CD4-positive, alpha-beta memory T cell (primary cell): Measurements from ENCODE around the gene SLC51B. TPM values are rescaled to one million over a fixed set of nuclear protein-coding genes. Genes with fewer than 3 reads are reported as not detected.
"Not testable (repeated sequence)": the region's sequence is repeated elsewhere in the genome, so short reads cannot be mapped to it uniquely, and the experiment has no call there.

Source experiments
- CTCF ChIA-PET: fragments of 350-600 bp; sonication (Branson Sonifier 250); formaldehyde crosslinking; loops from one replicate; lab custom pipeline; 2021; ENCODE audit warnings: inconsistent platforms; ENCODE audit not compliant: partially characterized antibody; lab: Charles Lee
- POLR2A ChIA-PET: fragments of 350-600 bp; sonication (Branson Sonifier 250); formaldehyde crosslinking; loops from one replicate; lab custom pipeline; 2021; ENCODE audit not compliant: partially characterized antibody; lab: Charles Lee
- DNase-seq, 5 donors: peaks; one replicate each; pipeline versions ENCODE4 v3.0.0 to v3.0.0-alpha.2; 2020 to 2022; ENCODE audit warnings: mixed read lengths in 1 of 5
- H3K27ac ChIP-seq: one replicate; pipeline ENCODE4 v1.7.0; 2013; ENCODE audit warnings: low read depth, low read length
- H3K27me3 ChIP-seq: 2 replicates; pipeline ENCODE4 v1.7.0; 2013; ENCODE audit warnings: mild to moderate bottlenecking, low read length, moderate library complexity; ENCODE audit not compliant: insufficient read depth
- H3K36me3 ChIP-seq: 2 replicates; pipeline ENCODE4 v1.7.0; 2013; ENCODE audit warnings: mild to moderate bottlenecking, low read length, moderate library complexity; ENCODE audit not compliant: insufficient read depth
- H3K4me1 ChIP-seq: 2 replicates; pipeline ENCODE4 v1.7.0; 2013; ENCODE audit warnings: mild to moderate bottlenecking, low read length, moderate library complexity; ENCODE audit not compliant: insufficient read depth
- H3K4me3 ChIP-seq, 2 donors: one replicate each; pipeline ENCODE4 v1.7.0; 2013; ENCODE audit warnings: low read length in 2 of 2, mild to moderate bottlenecking in 1 of 2
- H3K9me3 ChIP-seq, 2 donors: one replicate each; pipeline ENCODE4 v1.7.0; 2013; ENCODE audit warnings: low read length in 2 of 2, control low read depth in 1 of 2; ENCODE audit not compliant: control insufficient read depth in 1 of 2
- H3K27ac Mint-ChIP-seq, 7 donors: one replicate each; pipeline ENCODE4 v1.8.0; 2020 to 2021; ENCODE audit warnings: mixed read lengths in 7 of 7, mild to moderate bottlenecking in 6 of 7, inconsistent platforms in 3 of 7, moderate library complexity in 3 of 7
- H3K27me3 Mint-ChIP-seq, 2 donors: one replicate each; pipeline ENCODE4 v1.8.0; 2020 to 2021; ENCODE audit warnings: mixed read lengths in 2 of 2
- H3K36me3 Mint-ChIP-seq, 2 donors: one replicate each; pipeline ENCODE4 v1.8.0; 2020 to 2021; ENCODE audit warnings: mixed read lengths in 2 of 2, inconsistent platforms in 1 of 2, mild to moderate bottlenecking in 1 of 2
- H3K4me1 Mint-ChIP-seq, 4 donors: one replicate each; pipeline ENCODE4 v1.8.0; 2020 to 2021; ENCODE audit warnings: mixed read lengths in 4 of 4, mild to moderate bottlenecking in 1 of 4
- H3K4me3 Mint-ChIP-seq, 8 donors: one replicate each; pipeline ENCODE4 v1.8.0; 2020 to 2021; ENCODE audit warnings: mixed read lengths in 8 of 8, mild to moderate bottlenecking in 7 of 8, moderate library complexity in 6 of 8, inconsistent platforms in 3 of 8
- H3K9me3 Mint-ChIP-seq, 8 donors: one replicate each; pipeline ENCODE4 v1.8.0; 2020 to 2021; ENCODE audit warnings: mixed read lengths in 8 of 8, mild to moderate bottlenecking in 5 of 8, inconsistent platforms in 3 of 8, moderate library complexity in 1 of 8
- intact Hi-C: fragments of 100-400 bp; cut with micrococcal nuclease; formaldehyde crosslinking; loops from one replicate; pipeline ENCODE4 v1.15.1; 2023
- polyA plus RNA-seq, 2 donors: library from polyadenylated mRNA; unstranded; fragments of 300-500 nt; fragmentation: Illumina TruSeq; gene quantifications; one replicate each; pipeline ENCODE4 v1.2.3, GENCODE V29; 2021
- total RNA-seq, 2 experiments: library from RNA; stranded (reverse); gene quantifications; one replicate each; pipeline ENCODE4 v1.2.3, GENCODE V29; 2021

SLC51B gene
- total and polyA plus RNA-seq, 4 experiments from 2014 or later: not detected

DNA sequence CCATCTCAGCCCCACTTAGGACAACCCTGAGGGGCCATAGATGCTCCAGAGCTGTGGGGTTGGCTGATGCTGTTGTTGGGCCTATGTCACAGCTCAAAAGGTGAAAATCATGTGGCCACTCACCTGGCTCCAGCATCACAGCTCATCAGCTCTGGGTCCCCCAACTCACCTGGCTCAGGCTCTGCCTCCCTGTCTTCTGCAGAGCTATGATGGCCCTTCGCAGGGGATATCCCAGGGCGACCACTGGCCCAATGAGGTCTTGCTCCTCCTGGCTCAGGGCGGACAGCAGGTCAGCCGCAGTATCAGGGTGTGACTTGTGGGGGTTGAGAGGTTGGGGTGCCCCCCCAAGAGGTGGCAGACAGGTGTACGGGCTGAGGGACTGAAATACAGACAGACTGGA, 54.1 kb downstream of the SLC51B start:
- no peak overlapping the region for H3K27ac Mint-ChIP-seq
- no peaks in the 10 kb centered on the region for H3K4me1 ChIP-seq
- H3K36me3 Mint-ChIP-seq: peaks cover 34 to 52% of the 10 kb centered on the region in 2 donors
- H3K9me3 ChIP-seq: no peaks in the 10 kb centered on the region
- peaks cover 0 to 5% (median 4%) of the 10 kb centered on the region in 4 donors for H3K4me1 Mint-ChIP-seq
- H3K4me3 ChIP-seq: no peak overlapping the region
- no peak for DNase-seq
- CTCF ChIA-PET: interaction anchor here (0.8 kb wide), 1 partner anchor 37 kb away, joined by 3 read pairs; no protein-coding TSS in a partner anchor
- H3K36me3 ChIP-seq: peaks cover 20% of the 10 kb centered on the region
- no peaks in the 10 kb centered on the region for H3K27me3 ChIP-seq
- H3K27ac ChIP-seq: no peak overlapping the region
- no peaks in the 10 kb centered on the region for H3K9me3 Mint-ChIP-seq
- intact Hi-C loops: no loop called here
- H3K27me3 Mint-ChIP-seq: no peaks in the 10 kb centered on the region
- H3K4me3 Mint-ChIP-seq: no peak overlapping the region
- POLR2A ChIA-PET: no interaction called here

DNA sequence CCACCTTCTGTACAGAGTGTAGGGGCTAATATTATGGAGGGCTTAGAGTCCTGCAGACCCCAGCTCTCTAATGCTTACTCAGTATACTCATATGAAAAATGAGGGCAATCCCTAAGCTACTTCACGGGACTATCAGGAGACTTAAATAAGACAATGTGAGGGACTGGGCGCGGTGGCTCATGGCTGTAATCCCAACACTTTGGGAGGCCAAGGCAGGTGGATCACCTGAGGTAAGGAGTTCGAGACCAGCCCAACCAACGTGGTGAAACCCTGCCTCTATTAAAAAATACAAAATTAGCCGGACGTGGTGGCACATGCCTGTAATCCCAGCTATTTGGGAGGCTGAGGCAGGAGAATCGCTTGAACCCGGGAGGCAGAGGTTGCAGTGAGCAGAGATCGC, 54.6 kb downstream of the SLC51B start:
- CTCF ChIA-PET: interaction anchor here (0.8 kb wide), 1 partner anchor 37 kb away, joined by 3 read pairs; no protein-coding TSS in a partner anchor
- H3K36me3 ChIP-seq: peaks cover 20% of the 10 kb centered on the region
- H3K9me3 ChIP-seq, H3K27me3 ChIP-seq, H3K9me3 Mint-ChIP-seq, H3K27me3 Mint-ChIP-seq, H3K4me3 Mint-ChIP-seq, H3K27ac ChIP-seq, H3K4me3 ChIP-seq, H3K4me1 ChIP-seq, intact Hi-C loops, H3K4me1 Mint-ChIP-seq, DNase-seq, H3K27ac Mint-ChIP-seq, POLR2A ChIA-PET: not testable (repeated sequence)
- H3K36me3 Mint-ChIP-seq: peaks cover 34 to 52% of the 10 kb centered on the region in 2 donors

DNA sequence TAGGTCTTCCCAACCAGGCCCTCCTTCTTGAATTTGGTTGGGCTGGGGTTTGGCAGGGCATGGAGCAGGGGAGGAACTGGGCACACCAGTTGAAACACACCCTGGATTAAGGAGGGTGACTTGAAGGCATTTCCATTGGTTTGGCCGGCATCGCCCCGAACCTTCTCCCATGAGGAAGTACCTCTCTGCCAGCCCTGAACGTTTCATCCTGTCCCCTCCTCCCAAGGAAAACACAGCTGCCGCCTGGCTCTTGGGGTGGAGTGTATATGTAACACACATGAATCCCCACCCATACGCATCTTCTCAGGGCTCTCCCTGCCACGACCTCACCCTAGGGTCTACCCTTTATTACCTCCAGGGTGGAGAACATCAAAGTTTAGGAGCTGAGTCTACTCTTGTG, 55.3 kb downstream of the SLC51B start:
- H3K36me3 ChIP-seq: peaks cover 20% of the 10 kb centered on the region
- intact Hi-C loops: no loop called here
- no peak overlapping the region for H3K27ac ChIP-seq
- no peaks in the 10 kb centered on the region for H3K9me3 ChIP-seq
- peak overlapping the region in 1 of 7 donors; percentile 47 for H3K27ac Mint-ChIP-seq
- H3K4me1 Mint-ChIP-seq: peaks cover 0 to 5% (median 4%) of the 10 kb centered on the region in 4 donors
- H3K4me3 Mint-ChIP-seq: no peak overlapping the region
- H3K9me3 Mint-ChIP-seq: no peaks in the 10 kb centered on the region
- no peaks in the 10 kb centered on the region for H3K27me3 Mint-ChIP-seq
- POLR2A ChIA-PET: no interaction called here
- CTCF ChIA-PET: interaction anchor here (1.1 kb wide), 1 partner anchor 86 kb away, joined by 3 read pairs; no protein-coding TSS in a partner anchor
- no peak for DNase-seq
- H3K36me3 Mint-ChIP-seq: peaks cover 37 to 55% of the 10 kb centered on the region in 2 donors
- H3K4me1 ChIP-seq: no peaks in the 10 kb centered on the region
- H3K27me3 ChIP-seq: no peaks in the 10 kb centered on the region
- H3K4me3 ChIP-seq: no peak overlapping the region

DNA sequence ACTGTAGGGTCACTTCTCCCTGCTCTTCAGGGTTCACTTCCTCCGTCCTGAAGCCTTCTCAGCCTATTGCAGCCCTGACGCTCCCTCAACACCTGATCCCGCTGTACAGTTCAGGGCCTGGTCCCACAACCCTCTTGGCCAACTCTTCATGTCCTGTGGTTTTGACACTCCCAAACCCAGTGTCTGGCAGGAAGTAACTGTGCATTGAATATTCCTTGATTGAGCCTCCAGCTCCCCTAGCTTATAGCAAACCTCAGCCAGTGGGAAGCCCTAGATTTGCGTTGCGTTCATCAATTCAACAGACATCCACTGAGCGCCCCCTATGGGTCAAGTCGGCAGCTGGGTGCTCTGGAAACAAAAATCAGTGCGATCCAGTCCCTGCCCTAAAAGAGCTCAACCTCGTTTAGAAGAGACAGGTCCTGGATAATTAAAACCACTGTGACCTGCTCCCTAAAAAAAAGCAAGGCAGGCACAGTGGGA, 56.3 kb downstream of the SLC51B start:
- intact Hi-C loops: no loop called here
- peaks cover 44 to 63% of the 10 kb centered on the region in 2 donors for H3K36me3 Mint-ChIP-seq
- POLR2A ChIA-PET: no interaction called here

DNA sequence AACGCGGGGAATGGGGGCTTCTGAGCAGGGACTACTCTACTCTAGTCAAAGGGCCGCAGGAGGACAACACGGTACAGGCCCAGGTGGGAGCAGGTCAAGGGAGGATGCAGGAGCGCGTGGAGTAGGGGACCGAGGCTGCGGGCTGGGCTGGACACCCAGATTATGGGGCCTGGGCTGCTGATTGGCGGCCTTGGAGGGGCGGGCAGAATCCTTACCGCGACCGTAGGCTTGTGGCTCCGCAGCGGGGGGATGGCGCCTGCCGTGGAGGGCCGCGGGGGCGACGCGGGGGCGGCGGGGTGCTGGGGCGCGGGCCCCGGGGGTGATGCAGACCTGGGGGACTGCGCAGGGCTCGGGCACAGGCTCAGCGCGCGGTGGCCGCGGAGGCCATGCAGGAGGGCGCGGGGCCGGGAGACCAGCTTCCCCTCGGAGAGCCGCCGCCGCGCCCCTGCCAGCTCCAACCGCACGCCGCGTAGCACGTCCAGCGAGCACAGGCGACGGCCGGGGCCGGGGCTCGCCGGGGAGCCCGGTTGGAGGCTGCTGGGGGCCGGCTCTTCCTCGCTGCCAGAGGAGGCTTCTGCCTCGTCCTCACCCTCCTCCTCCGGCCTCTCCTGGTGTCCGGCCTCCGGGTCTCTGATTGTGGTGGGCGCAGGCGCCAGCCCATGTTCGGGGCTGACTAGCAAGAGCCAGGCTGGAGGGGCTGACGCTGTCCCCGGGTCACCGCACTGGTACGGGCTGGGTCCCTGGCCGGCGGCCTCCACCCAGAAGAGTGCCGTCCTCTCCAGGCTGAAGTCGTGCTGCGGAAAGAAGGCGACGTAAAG, 56.9 kb downstream of the SLC51B start:
- CTCF ChIA-PET: interaction anchor here (1.0 kb wide), 2 partner anchors 32 to 33 kb away, joined by 3 read pairs; no protein-coding TSS in a partner anchor
- Histone ChIP-seq H3K27me3 (no peaks in the 10 kb centered on the region), H3K27ac (no peak overlapping the region), H3K4me1 (no peaks in the 10 kb centered on the region), H3K36me3 (peaks cover 28% of the 10 kb centered on the region), H3K9me3 (no peaks in the 10 kb centered on the region), H3K4me3 (no peak overlapping the region)
- Mint-ChIP-seq H3K4me3 (no peak overlapping the region), H3K27me3 (no peaks in the 10 kb centered on the region), H3K9me3 (no peaks in the 10 kb centered on the region), H3K4me1 (peaks cover 0 to 5% (median 4%) of the 10 kb centered on the region in 4 donors), H3K36me3 (peaks cover 43 to 58% of the 10 kb centered on the region in 2 donors), H3K27ac (no peak overlapping the region)
- intact Hi-C loops: no loop called here
- POLR2A ChIA-PET: no interaction called here
- no peak for DNase-seq

More for the DNA sequence above, 56.3 kb downstream of the SLC51B start:
- Mint-ChIP-seq H3K27me3 (no peaks in the 10 kb centered on the region), H3K27ac (no peak overlapping the region), H3K4me1 (peaks cover 0 to 5% (median 4%) of the 10 kb centered on the region in 4 donors), H3K9me3 (no peaks in the 10 kb centered on the region), H3K4me3 (no peak overlapping the region)
- peak in 3 of 5 donors; percentile 21 to 30 (median 28) for DNase-seq
- Histone ChIP-seq H3K27ac (no peak overlapping the region), H3K36me3 (peaks cover 28% of the 10 kb centered on the region), H3K4me3 (no peak overlapping the region), H3K9me3 (no peaks in the 10 kb centered on the region), H3K27me3 (no peaks in the 10 kb centered on the region), H3K4me1 (no peaks in the 10 kb centered on the region)
- CTCF ChIA-PET: interaction anchor here (1.0 to 1.1 kb wide), 3 partner anchors 32 to 85 kb away, joined by 3 read pairs; no protein-coding TSS in a partner anchor

- H3K36me3 Mint-ChIP-seq: peaks cover 36 to 51% of the 10 kb centered on the region in 2 donors
- CTCF ChIA-PET: no interaction called here
- peaks cover 0 to 5% (median 4%) of the 10 kb centered on the region in 4 donors for H3K4me1 Mint-ChIP-seq
Observed at GRCh38 chr15:65102912-65103311, 57.7 kb downstream of the SLC51B start.

More at GRCh38 chr15:65102912-65103311, 57.7 kb downstream of the SLC51B start:
- no peaks in the 10 kb centered on the region for H3K9me3 ChIP-seq
- no peak overlapping the region for H3K4me3 Mint-ChIP-seq
- H3K27me3 ChIP-seq: no peaks in the 10 kb centered on the region
- no peaks in the 10 kb centered on the region for H3K27me3 Mint-ChIP-seq
- no peak overlapping the region for H3K4me3 ChIP-seq
- POLR2A ChIA-PET: interaction anchor here (0.6 kb wide), 1 partner anchor 673 kb away, joined by 4 read pairs; no protein-coding TSS in a partner anchor
- intact Hi-C loops: no loop called here
- H3K9me3 Mint-ChIP-seq: no peaks in the 10 kb centered on the region
- no peak for DNase-seq
- H3K27ac ChIP-seq: no peak overlapping the region
- no peak overlapping the region for H3K27ac Mint-ChIP-seq
- H3K36me3 ChIP-seq: peaks cover 28% of the 10 kb centered on the region
- H3K4me1 ChIP-seq: no peaks in the 10 kb centered on the region
